Measurements from ENCODE around the gene ACOXL.

ACOXL gene

GRCh38 chr2:110759411-110759810 lies 27.0 kb downstream of the ACOXL start:
- DNase-seq = no peak

- no peak for DNase-seq
These were observed 32.6 kb downstream of the ACOXL start for GRCh38 chr2:110764931-110765330.

- DNase-seq = no peak
These were observed 33.9 kb downstream of the ACOXL start for GRCh38 chr2:110766291-110766690.

GRCh38 chr2:110768591-110768990 lies 36.2 kb downstream of the ACOXL start:
- no peak for DNase-seq

- peak; percentile 91 for DNase-seq
These were observed 38.1 kb downstream of the ACOXL start for GRCh38 chr2:110770404-110770958.

- no peak for DNase-seq
These were observed 38.6 kb downstream of the ACOXL start for GRCh38 chr2:110770959-110771431.

- peak; percentile 17 for DNase-seq
These were observed 39.4 kb downstream of the ACOXL start for GRCh38 chr2:110771547-110772382.

- DNase-seq = no peak
These were observed 40.0 kb downstream of the ACOXL start for GRCh38 chr2:110772383-110772755.

- no peak for DNase-seq
These were observed 41.1 kb downstream of the ACOXL start for GRCh38 chr2:110773401-110773921.

- no peak for DNase-seq
These were observed 42.3 kb downstream of the ACOXL start for GRCh38 chr2:110774701-110775100.

GRCh38 chr2:110777531-110778311 lies 45.3 kb downstream of the ACOXL start:
- no peak for DNase-seq

- no peak for DNase-seq
These were observed 48.1 kb downstream of the ACOXL start for GRCh38 chr2:110780461-110780860.

- no peak for DNase-seq
These were observed 51.0 kb downstream of the ACOXL start for GRCh38 chr2:110783196-110783873.

GRCh38 chr2:110784047-110784631 lies 51.8 kb downstream of the ACOXL start:
- DNase-seq = no peak

GRCh38 chr2:110785439-110785838 lies 53.1 kb downstream of the ACOXL start:
- no peak for DNase-seq

- no peak for DNase-seq
These were observed 56.6 kb downstream of the ACOXL start for GRCh38 chr2:110788976-110789375.

- no peak for DNase-seq
These were observed 57.3 kb downstream of the ACOXL start for GRCh38 chr2:110789706-110790105.

- DNase-seq = no peak
These were observed 58.5 kb downstream of the ACOXL start for GRCh38 chr2:110790907-110791306.

GRCh38 chr2:110791435-110791834 lies 59.1 kb downstream of the ACOXL start:
- no peak for DNase-seq

GRCh38 chr2:110793034-110793433 lies 60.7 kb downstream of the ACOXL start:
- no peak for DNase-seq

- DNase-seq = no peak
These were observed 62.0 kb downstream of the ACOXL start for GRCh38 chr2:110794390-110794789.

- no peak for DNase-seq
These were observed 62.6 kb downstream of the ACOXL start for GRCh38 chr2:110794951-110795350.
